Vagina (tissue), 2 donors: Measurements from ENCODE around the gene CREB5. TPM values are rescaled to one million over a fixed set of nuclear protein-coding genes. Genes with fewer than 3 reads are reported as not detected.

ENCODE experiments used
- DNase-seq, 2 donors: peaks; one replicate each; pipeline ENCODE4 v3.0.0-alpha.2; 2017; ENCODE audit errors: extremely low spot score in 2 of 2
- H3K27ac ChIP-seq: fragments of 200-600 bp; sonication (generic); one replicate; pipeline ENCODE4 v1.5.1; 2019
- H3K27me3 ChIP-seq: fragments of 200-600 bp; sonication (generic); one replicate; pipeline ENCODE4 v1.5.1; 2019
- H3K36me3 ChIP-seq, 2 donors: fragments of 200-600 bp; sonication (generic); one replicate each; pipeline ENCODE4 v1.5.1; 2017 to 2019
- H3K4me1 ChIP-seq: fragments of 200-600 bp; sonication (generic); one replicate; pipeline ENCODE4 v1.5.1; 2019
- H3K4me3 ChIP-seq, 2 donors: fragments of 200-600 bp; sonication (generic); 1 replicate in 1 of 2; 2 replicates in 1 of 2; pipeline ENCODE4 v1.5.1; 2016 to 2019
- H3K9me3 ChIP-seq: fragments of 200-600 bp; sonication (generic); one replicate; pipeline ENCODE4 v1.5.1; 2019
- CTCF ChIP-seq, 3 experiments: fragments of 450-650 bp in 2 of 3; fragments of 200-600 bp in 1 of 3; sonication (generic) in 1 of 3; IDR thresholded peaks; one replicate each; pipeline ENCODE4 v1.5.1; 2017 to 2019; ENCODE audit warnings: antibody characterized with exemption in 3 of 3, mild to moderate bottlenecking in 2 of 3, moderate library complexity in 2 of 3
- POLR2A ChIP-seq, 2 donors: fragments of 450-650 bp; IDR thresholded peaks; one replicate each; pipeline ENCODE4 v1.6.1; 2017; ENCODE audit warnings: antibody characterized with exemption in 2 of 2, mild to moderate bottlenecking in 2 of 2, moderate library complexity in 2 of 2
- POLR2AphosphoS5 ChIP-seq, 2 donors: sonication (generic); formaldehyde crosslinking; IDR thresholded peaks; one replicate each; pipeline ENCODE4 v1.9.0; 2017; ENCODE audit warnings: antibody characterized with exemption in 2 of 2, mild to moderate bottlenecking in 2 of 2, low read depth in 1 of 2; ENCODE audit not compliant: insufficient read depth in 1 of 2
- intact Hi-C: fragments of 100-400 bp; cut with DNase I; formaldehyde crosslinking; loops from one replicate; pipeline ENCODE4 v1.15.1; 2023
- total RNA-seq: library from RNA; depleted of rRNA; stranded (reverse); fragments of >200 nt; gene quantifications from one replicate; pipeline ENCODE4 v1.2.3, GENCODE V29; 2016

CREB5 gene
- total RNA-seq, 1 donor from 2014 or later, result 23.1 TPM

GRCh38 chr7:28458732-28459131 is 46.4 kb downstream of the CREB5 start:
- H3K4me3 ChIP-seq, result no peak overlapping the region
- no peak for DNase-seq
- H3K27ac ChIP-seq, result no peak overlapping the region
- TF ChIP-seq POLR2A (IDR thresholded peaks at IDR 0.05), result no peak
- no peak for TF ChIP-seq CTCF (IDR thresholded peaks at IDR 0.05)
- TF ChIP-seq POLR2AphosphoS5 (IDR thresholded peaks at IDR 0.05; ENCODE audit: insufficient read depth in 1 of 2, low read depth in 1 of 2), result no peak
- H3K36me3 ChIP-seq, result no peaks in the 10 kb centered on the region
- no peaks in the 10 kb centered on the region for H3K4me1 ChIP-seq
- no peaks in the 10 kb centered on the region for H3K9me3 ChIP-seq
- no peaks in the 10 kb centered on the region for H3K27me3 ChIP-seq
- intact Hi-C loops, result no loop called here

GRCh38 chr7:28459306-28459705 is 47.0 kb downstream of the CREB5 start:
- Histone ChIP-seq H3K9me3 (no peaks in the 10 kb centered on the region), H3K27ac (no peak overlapping the region), H3K36me3 (no peaks in the 10 kb centered on the region), H3K4me1 (no peaks in the 10 kb centered on the region), H3K4me3 (no peak overlapping the region), H3K27me3 (no peaks in the 10 kb centered on the region)
- intact Hi-C loops, result no loop called here
- no peak for DNase-seq
- TF ChIP-seq POLR2AphosphoS5 (IDR thresholded peaks at IDR 0.05; ENCODE audit: insufficient read depth in 1 of 2, low read depth in 1 of 2) (no peak), CTCF (IDR thresholded peaks at IDR 0.05) (no peak), POLR2A (IDR thresholded peaks at IDR 0.05) (no peak)

GRCh38 chr7:28465697-28466096 is 53.4 kb downstream of the CREB5 start:
- Histone ChIP-seq H3K4me3 (no peak overlapping the region), H3K4me1 (no peaks in the 10 kb centered on the region), H3K36me3 (no peaks in the 10 kb centered on the region), H3K27me3 (no peaks in the 10 kb centered on the region), H3K9me3 (no peaks in the 10 kb centered on the region), H3K27ac (no peak overlapping the region)
- TF ChIP-seq POLR2A (IDR thresholded peaks at IDR 0.05) (no peak), POLR2AphosphoS5 (IDR thresholded peaks at IDR 0.05; ENCODE audit: insufficient read depth in 1 of 2, low read depth in 1 of 2) (no peak), CTCF (IDR thresholded peaks at IDR 0.05) (no peak)
- intact Hi-C loops, result no loop called here
- no peak for DNase-seq

- Histone ChIP-seq H3K9me3 (no peaks in the 10 kb centered on the region), H3K4me3 (no peak overlapping the region)
- intact Hi-C loops, result no loop called here
These were observed 54.0 kb downstream of the CREB5 start for GRCh38 chr7:28466341-28466740.

GRCh38 chr7:28466885-28467284 is 54.6 kb downstream of the CREB5 start:
- H3K4me3 ChIP-seq, result no peak overlapping the region
- intact Hi-C loops, result no loop called here

More at GRCh38 chr7:28466341-28466740, 54.0 kb downstream of the CREB5 start:
- no peak overlapping the region for H3K27ac ChIP-seq
- H3K36me3 ChIP-seq, result no peaks in the 10 kb centered on the region
- DNase-seq, result no peak
- no peak for TF ChIP-seq CTCF (IDR thresholded peaks at IDR 0.05)
- no peak for TF ChIP-seq POLR2A (IDR thresholded peaks at IDR 0.05)
- H3K27me3 ChIP-seq, result no peaks in the 10 kb centered on the region
- no peaks in the 10 kb centered on the region for H3K4me1 ChIP-seq

More at GRCh38 chr7:28466885-28467284, 54.6 kb downstream of the CREB5 start:
- Histone ChIP-seq H3K27me3 (no peaks in the 10 kb centered on the region), H3K9me3 (no peaks in the 10 kb centered on the region), H3K36me3 (no peaks in the 10 kb centered on the region), H3K4me1 (no peaks in the 10 kb centered on the region), H3K27ac (no peak overlapping the region)
- no peak for DNase-seq
- TF ChIP-seq POLR2A (IDR thresholded peaks at IDR 0.05) (no peak), POLR2AphosphoS5 (IDR thresholded peaks at IDR 0.05; ENCODE audit: insufficient read depth in 1 of 2, low read depth in 1 of 2) (no peak), CTCF (IDR thresholded peaks at IDR 0.05) (no peak)
